Chondrocyte (in vitro differentiated cells): ENCODE results near the gene PAQR8. TPM values are rescaled to one million over a fixed set of nuclear protein-coding genes. Genes with fewer than 3 reads are reported as not detected.

Experiments used
- DNase-seq: peaks from one replicate; pipeline ENCODE4 v3.0.0; 2021; ENCODE audit warnings: mixed read lengths, low spot score
- H3K27ac Mint-ChIP-seq: one replicate; pipeline ENCODE4 v1.8.0; 2021; ENCODE audit warnings: mild to moderate bottlenecking, moderate library complexity, mixed read lengths; ENCODE audit not compliant: unreplicated experiment
- H3K27me3 Mint-ChIP-seq: 2 replicates; pipeline ENCODE4 v1.8.0; 2021; ENCODE audit warnings: low read depth, mixed read lengths
- H3K36me3 Mint-ChIP-seq: 2 replicates; pipeline ENCODE4 v1.8.0; 2021; ENCODE audit warnings: low read depth, mixed read lengths
- H3K4me1 Mint-ChIP-seq: 2 replicates; pipeline ENCODE4 v1.8.0; 2021; ENCODE audit warnings: low read depth, mild to moderate bottlenecking, mixed read lengths
- H3K4me3 Mint-ChIP-seq: one replicate; pipeline ENCODE4 v1.8.0; 2021; ENCODE audit warnings: mild to moderate bottlenecking, moderate library complexity, mixed read lengths; ENCODE audit not compliant: unreplicated experiment
- H3K9me3 Mint-ChIP-seq: 2 replicates; pipeline ENCODE4 v1.8.0; 2021; ENCODE audit warnings: low read depth, mixed read lengths
- total RNA-seq: library from RNA; stranded (reverse); gene quantifications from 3 replicates; pipeline ENCODE4 v1.2.1, GENCODE V29; 2021
- TF ChIP-seq, protein P1 (sequence below): fragments of 200-600 bp; sonication (generic); IDR thresholded peaks from 2 replicates; pipeline ENCODE4 v1.5.0; 2021; ENCODE audit warnings: antibody characterized with exemption, mild to moderate bottlenecking, moderate library complexity

The PAQR8 gene
- total RNA-seq, 1 donor from 2014 or later, result 3.6 TPM

DNA sequence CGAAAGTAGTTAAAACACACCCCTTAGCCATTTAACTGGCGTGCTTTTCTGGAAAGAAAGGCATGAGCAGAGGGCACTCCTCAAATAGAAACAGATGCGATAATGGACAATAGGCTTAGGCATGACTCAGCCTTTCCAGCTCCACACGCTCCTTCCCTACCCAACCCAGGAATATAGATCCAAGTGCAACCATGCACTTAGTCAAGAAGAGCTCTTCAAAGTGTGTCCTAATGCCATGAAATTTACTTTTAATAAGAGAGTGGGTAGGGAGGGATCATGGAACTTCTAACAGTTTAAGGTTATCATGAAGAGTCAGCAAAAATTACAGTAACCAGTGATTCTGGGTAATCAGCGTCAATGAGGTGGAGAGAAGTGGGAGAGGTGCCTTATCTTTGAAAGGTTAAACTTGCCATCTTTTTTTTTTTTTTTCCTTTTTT, 55.7 kb downstream of the PAQR8 start:
- TF ChIP-seq, protein P1, sequence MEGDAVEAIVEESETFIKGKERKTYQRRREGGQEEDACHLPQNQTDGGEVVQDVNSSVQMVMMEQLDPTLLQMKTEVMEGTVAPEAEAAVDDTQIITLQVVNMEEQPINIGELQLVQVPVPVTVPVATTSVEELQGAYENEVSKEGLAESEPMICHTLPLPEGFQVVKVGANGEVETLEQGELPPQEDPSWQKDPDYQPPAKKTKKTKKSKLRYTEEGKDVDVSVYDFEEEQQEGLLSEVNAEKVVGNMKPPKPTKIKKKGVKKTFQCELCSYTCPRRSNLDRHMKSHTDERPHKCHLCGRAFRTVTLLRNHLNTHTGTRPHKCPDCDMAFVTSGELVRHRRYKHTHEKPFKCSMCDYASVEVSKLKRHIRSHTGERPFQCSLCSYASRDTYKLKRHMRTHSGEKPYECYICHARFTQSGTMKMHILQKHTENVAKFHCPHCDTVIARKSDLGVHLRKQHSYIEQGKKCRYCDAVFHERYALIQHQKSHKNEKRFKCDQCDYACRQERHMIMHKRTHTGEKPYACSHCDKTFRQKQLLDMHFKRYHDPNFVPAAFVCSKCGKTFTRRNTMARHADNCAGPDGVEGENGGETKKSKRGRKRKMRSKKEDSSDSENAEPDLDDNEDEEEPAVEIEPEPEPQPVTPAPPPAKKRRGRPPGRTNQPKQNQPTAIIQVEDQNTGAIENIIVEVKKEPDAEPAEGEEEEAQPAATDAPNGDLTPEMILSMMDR, result no peak
- Mint-ChIP-seq H3K4me3 (no peak overlapping the region), H3K9me3 (no peaks in the 10 kb centered on the region), H3K4me1 (peaks cover 41% of the 10 kb centered on the region), H3K27ac (peak overlapping the region; percentile 68), H3K27me3 (no peaks in the 10 kb centered on the region), H3K36me3 (no peaks in the 10 kb centered on the region)
- no peak for DNase-seq

- Mint-ChIP-seq H3K4me1 (peaks cover 48% of the 10 kb centered on the region), H3K27me3 (no peaks in the 10 kb centered on the region), H3K4me3 (no peak overlapping the region), H3K27ac (peak overlapping the region; percentile 61), H3K36me3 (no peaks in the 10 kb centered on the region), H3K9me3 (no peaks in the 10 kb centered on the region)
- DNase-seq, result no peak
- TF ChIP-seq, protein P1, result no peak
Observed at GRCh38 chr6:52418606-52419005, 56.7 kb downstream of the PAQR8 start.

DNA sequence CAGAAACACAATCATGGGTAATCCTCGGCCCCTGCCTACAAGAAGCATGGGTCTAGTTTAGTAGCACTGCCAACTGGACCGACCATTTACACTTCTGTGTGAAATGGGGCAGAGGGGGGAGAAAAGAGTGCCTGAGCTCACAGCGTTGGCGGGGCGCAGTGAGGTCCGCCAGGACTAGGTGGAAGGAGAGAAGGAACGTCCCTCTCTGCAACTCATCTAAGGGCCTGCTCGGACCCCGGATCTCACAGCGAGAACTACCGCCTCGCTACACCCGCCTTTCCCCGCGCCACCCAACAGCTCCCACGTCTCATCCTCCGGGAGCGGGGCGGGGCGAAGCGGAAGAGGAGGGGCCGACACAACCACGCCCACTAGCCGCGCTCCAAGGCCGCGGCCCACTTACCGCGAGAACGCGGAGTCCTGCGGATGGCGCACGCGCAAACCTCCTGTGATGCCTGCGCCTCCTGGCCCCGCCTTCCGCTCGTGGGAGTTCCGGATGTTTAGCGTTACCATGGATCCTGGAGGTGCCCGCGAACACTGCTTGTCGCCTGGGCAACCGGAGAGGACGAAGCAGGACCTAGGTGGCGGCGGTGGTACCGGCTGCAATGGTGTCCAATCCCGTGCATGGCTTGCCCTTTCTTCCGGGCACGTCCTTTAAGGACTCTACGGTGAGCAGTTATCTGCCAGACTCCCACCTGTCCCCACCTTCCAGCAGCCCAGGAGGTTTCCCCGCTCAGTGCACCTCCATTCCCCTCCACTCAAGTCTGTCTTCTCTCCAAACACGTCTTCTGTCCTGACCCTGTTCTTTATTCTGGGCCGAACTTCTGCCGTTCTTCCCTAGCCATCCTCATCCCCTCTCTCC, 58.1 kb downstream of the PAQR8 start, which contains the start of gene EFHC1:
Gene EFHC1 (plus strand): TSS at position 534 of the 859 bp plus-strand sequence. CDS start 69 bp downstream, at position 603.
- Mint-ChIP-seq H3K27ac (no peak within 1 kb of the TSS), H3K4me1 (peaks cover 62% of the 10 kb centered on the region), H3K36me3 (no peaks in the 10 kb centered on the region), H3K27me3 (no peaks in the 10 kb centered on the region), H3K4me3 (no peak within 1 kb of the TSS), H3K9me3 (no peaks in the 10 kb centered on the region)
- peak; percentile 100 for DNase-seq
- TF ChIP-seq, protein P1, result no peak

DNA sequence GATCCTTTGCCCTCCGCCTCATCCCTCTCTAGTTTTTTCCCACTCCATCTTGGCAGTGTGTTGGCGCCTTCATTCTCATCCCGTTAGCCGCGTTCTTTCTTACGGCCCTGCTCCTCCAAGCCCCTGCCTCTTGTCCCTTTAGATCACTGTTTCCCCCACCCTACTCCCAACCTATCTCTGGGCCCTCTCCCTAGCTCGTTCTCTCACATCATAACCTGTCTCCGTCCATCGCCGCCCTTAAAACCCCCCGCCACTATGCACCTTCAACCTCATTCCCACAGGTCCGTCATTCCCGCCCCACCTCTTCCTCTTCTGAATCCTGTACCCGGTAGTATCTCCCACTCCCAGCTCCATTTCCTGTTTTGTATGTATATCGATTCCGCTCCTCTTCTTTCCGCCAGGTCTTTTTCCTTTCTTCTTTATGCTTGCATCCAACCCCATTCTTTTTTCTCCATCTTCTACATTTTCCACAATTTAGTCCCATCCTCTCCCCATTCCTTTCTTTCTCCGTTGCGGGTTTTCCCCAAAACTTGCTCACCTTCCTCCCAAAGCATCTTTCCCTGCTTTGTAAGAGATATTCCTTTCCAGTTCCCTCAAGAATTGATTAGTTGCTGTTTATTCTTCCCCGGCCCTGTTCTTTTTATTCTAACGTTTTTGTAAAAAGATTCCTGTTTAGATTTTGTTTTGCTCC, 58.9 kb downstream of the PAQR8 start:
- peaks cover 59% of the 10 kb centered on the region for H3K4me1 Mint-ChIP-seq

GRCh38 chr6:52422156-52422555, 60.2 kb downstream of the PAQR8 start:
- Mint-ChIP-seq H3K9me3 (no peaks in the 10 kb centered on the region), H3K27me3 (no peaks in the 10 kb centered on the region), H3K4me3 (no peak overlapping the region), H3K4me1 (peaks cover 46% of the 10 kb centered on the region), H3K27ac (no peak overlapping the region), H3K36me3 (no peaks in the 10 kb centered on the region)
- TF ChIP-seq, protein P1, result no peak
- no peak for DNase-seq

More for the DNA sequence above, 58.9 kb downstream of the PAQR8 start:
- Mint-ChIP-seq H3K27me3 (no peaks in the 10 kb centered on the region), H3K9me3 (no peaks in the 10 kb centered on the region), H3K27ac (no peak overlapping the region), H3K36me3 (no peaks in the 10 kb centered on the region), H3K4me3 (no peak overlapping the region)
- TF ChIP-seq, protein P1, result no peak
- DNase-seq, result no peak
